K562 (cell line): ENCODE results near the gene GRWD1. TPM values are rescaled to one million over a fixed set of nuclear protein-coding genes. Genes with fewer than 3 reads are reported as not detected.
A peak's percentile ranks its signal among the peaks of the same experiment; 100 is the strongest.

ENCODE experiments used
- CCNT2 ChIP-seq: IDR thresholded peaks from 2 replicates; pipeline ENCODE4 v1.6.1; 2011; ENCODE audit warnings: borderline replicate concordance, low read depth, mild to moderate bottlenecking, moderate library complexity, mixed read lengths, low read length; ENCODE audit not compliant: insufficient read length; ENCODE audit errors: extremely low read depth
- MBD1 ChIP-seq: fragments of 250-450 bp; sonication (Bioruptor Pico); IDR thresholded peaks from 2 replicates; pipeline ENCODE4 v1.8.0; 2022; ENCODE audit warnings: inconsistent platforms
- MLLT1 ChIP-seq, 2 experiments: fragments of 450-650 bp; IDR thresholded peaks; 2 replicates each; pipeline ENCODE4 v1.6.1; 2016
- MTF1 ChIP-seq: fragments of 250-450 bp; sonication (Bioruptor Pico); IDR thresholded peaks from 2 replicates; pipeline ENCODE4 v1.9.0; 2021; ENCODE audit warnings: moderate library complexity, mild to moderate bottlenecking, inconsistent platforms, borderline replicate concordance
- MYNN ChIP-seq, 2 experiments: sonication (generic); formaldehyde crosslinking in 1 of 2; IDR thresholded peaks; 2 replicates each; pipeline versions ENCODE4 v1.5.0 to v1.6.1; 2016 to 2020; ENCODE audit warnings: antibody characterized with exemption in 1 of 2, missing genetic modification reagents in 1 of 2
- OTX1 ChIP-seq: fragments of 450-650 bp; formaldehyde crosslinking; IDR thresholded peaks from 2 replicates; pipeline ENCODE4 v1.4.0; 2022; ENCODE audit warnings: mild to moderate bottlenecking
- POLR2AphosphoS5 ChIP-seq: IDR thresholded peaks from 2 replicates; pipeline ENCODE4 v1.6.1; 2011; ENCODE audit warnings: mild to moderate bottlenecking, low read depth, low read length, moderate library complexity; ENCODE audit not compliant: control insufficient read depth, insufficient read depth
- RB1 ChIP-seq: fragments of 450-650 bp; IDR thresholded peaks from 2 replicates; pipeline ENCODE4 v1.6.1; 2017; ENCODE audit warnings: low read depth, mild to moderate bottlenecking
- SFPQ ChIP-seq: fragments of 200-400 bp; formaldehyde crosslinking; IDR thresholded peaks from 2 replicates; pipeline ENCODE4 v1.6.1; 2017; ENCODE audit warnings: mild to moderate bottlenecking, low read depth, low read length, moderate library complexity
- TCF7L2 ChIP-seq: fragments of 150-350 bp; IDR thresholded peaks from 2 replicates; pipeline ENCODE4 v1.6.1; 2016; ENCODE audit warnings: low read depth, mild to moderate bottlenecking, low read length, moderate library complexity
- ZKSCAN8 ChIP-seq: fragments of 200-800 bp; sonication (Bioruptor generic); IDR thresholded peaks from 2 replicates; pipeline ENCODE4 v1.6.1; 2016; ENCODE audit warnings: missing genetic modification characterization, missing compliant biosample characterization
- polyA plus RNA-seq, 8 experiments: library from polyadenylated mRNA; depleted of rRNA in 4 of 8; stranded (reverse) in 5 of 8; unstranded in 3 of 8; fragments of >200 nt; fragmentation: Nextera tagmentation in 2 of 8; fragmentation: Illumina TruSeq in 1 of 8; extraction: Ambion mirVana in 2 of 8; extraction: Trizol in 1 of 8; gene quantifications; 2 replicates each; pipeline versions ENCODE4 v1.2.1 to v1.2.3, GENCODE V29; 2011 to 2014; ENCODE audit warnings: inconsistent platforms in 1 of 8, missing spikeins in 1 of 8
- total RNA-seq, 7 experiments: library from RNA; depleted of rRNA in 6 of 7; stranded (reverse); fragments of >200 nt in 6 of 7; fragmentation: Illumina TruSeq in 2 of 7; extraction: Trizol in 2 of 7; gene quantifications; 2 replicates each; pipeline versions ENCODE4 v1.2.1 to v1.2.3, GENCODE V29; 2011 to 2021; ENCODE audit warnings: low replicate concordance in 1 of 7
- TF ChIP-seq, protein P1 (sequence below), 2 experiments: fragments of 450-650 bp; IDR thresholded peaks; 2 replicates each; pipeline ENCODE4 v1.6.1; 2018; ENCODE audit warnings: mild to moderate bottlenecking in 2 of 2, low read depth in 1 of 2; ENCODE audit not compliant: partially characterized antibody in 2 of 2
- TF ChIP-seq, protein P2 (sequence below): sonication (generic); formaldehyde crosslinking; IDR thresholded peaks from 2 replicates; pipeline ENCODE4 v1.8.0; 2022; ENCODE audit warnings: missing genetic modification reagents, mild to moderate bottlenecking, moderate library complexity, borderline replicate concordance

GRWD1 gene
- total and polyA plus RNA-seq, 9 of the 15 experiments (the other 6 are each of a cell fraction or from before 2014, with no cell fraction given): 1.5 to 87.2 (median 24.5) TPM

- TF ChIP-seq MYNN (IDR thresholded peaks at IDR 0.05) (0 out of 2 replicates have a peak, but pooled peaks have one; percentile 51), MYNN (CRISPR knock-in tag; IDR thresholded peaks at IDR 0.05) (no peak), POLR2AphosphoS5 (peak; percentile 75), MLLT1 (IDR thresholded peaks at IDR 0.05) (peak in 1 of 2 experiments; percentile 6; a peak in 1 of 4 replicates), OTX1 (CRISPR knock-in tag) (peak; percentile 28; the same call in 1 of the 2 replicates), ZKSCAN8 (CRISPR knock-in tag) (no peak), MTF1 (CRISPR knock-in tag) (no peak), CCNT2 (peak; percentile 35), MBD1 (CRISPR knock-in tag) (no peak), TCF7L2 (no peak), RB1 (peak; percentile 63; the same call in 1 of the 2 replicates), SFPQ (no peak)
- TF ChIP-seq, protein P1, sequence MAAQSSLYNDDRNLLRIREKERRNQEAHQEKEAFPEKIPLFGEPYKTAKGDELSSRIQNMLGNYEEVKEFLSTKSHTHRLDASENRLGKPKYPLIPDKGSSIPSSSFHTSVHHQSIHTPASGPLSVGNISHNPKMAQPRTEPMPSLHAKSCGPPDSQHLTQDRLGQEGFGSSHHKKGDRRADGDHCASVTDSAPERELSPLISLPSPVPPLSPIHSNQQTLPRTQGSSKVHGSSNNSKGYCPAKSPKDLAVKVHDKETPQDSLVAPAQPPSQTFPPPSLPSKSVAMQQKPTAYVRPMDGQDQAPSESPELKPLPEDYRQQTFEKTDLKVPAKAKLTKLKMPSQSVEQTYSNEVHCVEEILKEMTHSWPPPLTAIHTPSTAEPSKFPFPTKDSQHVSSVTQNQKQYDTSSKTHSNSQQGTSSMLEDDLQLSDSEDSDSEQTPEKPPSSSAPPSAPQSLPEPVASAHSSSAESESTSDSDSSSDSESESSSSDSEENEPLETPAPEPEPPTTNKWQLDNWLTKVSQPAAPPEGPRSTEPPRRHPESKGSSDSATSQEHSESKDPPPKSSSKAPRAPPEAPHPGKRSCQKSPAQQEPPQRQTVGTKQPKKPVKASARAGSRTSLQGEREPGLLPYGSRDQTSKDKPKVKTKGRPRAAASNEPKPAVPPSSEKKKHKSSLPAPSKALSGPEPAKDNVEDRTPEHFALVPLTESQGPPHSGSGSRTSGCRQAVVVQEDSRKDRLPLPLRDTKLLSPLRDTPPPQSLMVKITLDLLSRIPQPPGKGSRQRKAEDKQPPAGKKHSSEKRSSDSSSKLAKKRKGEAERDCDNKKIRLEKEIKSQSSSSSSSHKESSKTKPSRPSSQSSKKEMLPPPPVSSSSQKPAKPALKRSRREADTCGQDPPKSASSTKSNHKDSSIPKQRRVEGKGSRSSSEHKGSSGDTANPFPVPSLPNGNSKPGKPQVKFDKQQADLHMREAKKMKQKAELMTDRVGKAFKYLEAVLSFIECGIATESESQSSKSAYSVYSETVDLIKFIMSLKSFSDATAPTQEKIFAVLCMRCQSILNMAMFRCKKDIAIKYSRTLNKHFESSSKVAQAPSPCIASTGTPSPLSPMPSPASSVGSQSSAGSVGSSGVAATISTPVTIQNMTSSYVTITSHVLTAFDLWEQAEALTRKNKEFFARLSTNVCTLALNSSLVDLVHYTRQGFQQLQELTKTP (IDR thresholded peaks at IDR 0.05; ENCODE audit: low read depth in 1 of 2, partially characterized antibody in 2 of 2): no peak
- TF ChIP-seq, protein P2, sequence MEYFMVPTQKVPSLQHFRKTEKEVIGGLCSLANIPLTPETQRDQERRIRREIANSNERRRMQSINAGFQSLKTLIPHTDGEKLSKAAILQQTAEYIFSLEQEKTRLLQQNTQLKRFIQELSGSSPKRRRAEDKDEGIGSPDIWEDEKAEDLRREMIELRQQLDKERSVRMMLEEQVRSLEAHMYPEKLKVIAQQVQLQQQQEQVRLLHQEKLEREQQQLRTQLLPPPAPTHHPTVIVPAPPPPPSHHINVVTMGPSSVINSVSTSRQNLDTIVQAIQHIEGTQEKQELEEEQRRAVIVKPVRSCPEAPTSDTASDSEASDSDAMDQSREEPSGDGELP (CRISPR knock-in tag): peak; percentile 60; the same call in 1 of the 2 replicates
Observed at GRCh38 chr19:48492925-48493717, 47.3 kb downstream of the GRWD1 start (continued).
